Amygdala (tissue), 56 donors: ENCODE results near the gene LAMTOR4.
"Not testable (repeated sequence)": the region's sequence is repeated elsewhere in the genome, so short reads cannot be mapped to it uniquely, and the experiment has no call there.

Experiments
- DNase-seq, 56 donors: peaks; one replicate each; lab custom pipeline; 2025; lab: John Stamatoyannopoulos, UW

LAMTOR4 gene

GRCh38 chr7:100120733-100121036, 28.0 kb upstream of the LAMTOR4 start:
- no peak for DNase-seq

DNA sequence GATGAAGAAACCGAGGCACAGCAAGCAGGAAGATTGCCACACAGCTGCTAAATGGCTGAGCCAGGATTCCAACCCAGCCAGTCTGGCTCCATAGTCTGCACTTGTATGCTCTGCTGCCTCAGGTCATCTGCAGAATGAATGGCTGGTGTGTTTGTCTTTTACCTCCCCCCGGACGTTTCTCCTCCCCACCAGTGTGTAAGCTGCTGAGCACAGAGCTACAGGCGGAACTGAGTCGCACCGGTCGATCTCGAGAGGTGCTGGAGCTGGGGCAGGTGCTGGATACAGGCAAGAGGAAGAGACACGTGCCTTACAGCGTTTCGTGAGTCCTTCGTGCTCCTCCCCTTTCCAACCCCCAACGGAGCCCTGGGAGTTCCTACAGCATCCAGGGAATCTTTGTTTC, 26.7 kb upstream of the LAMTOR4 start:
- DNase-seq = no peak

- no peak for DNase-seq
Measured at GRCh38 chr7:100122568-100122967, 26.1 kb upstream of the LAMTOR4 start.

DNA sequence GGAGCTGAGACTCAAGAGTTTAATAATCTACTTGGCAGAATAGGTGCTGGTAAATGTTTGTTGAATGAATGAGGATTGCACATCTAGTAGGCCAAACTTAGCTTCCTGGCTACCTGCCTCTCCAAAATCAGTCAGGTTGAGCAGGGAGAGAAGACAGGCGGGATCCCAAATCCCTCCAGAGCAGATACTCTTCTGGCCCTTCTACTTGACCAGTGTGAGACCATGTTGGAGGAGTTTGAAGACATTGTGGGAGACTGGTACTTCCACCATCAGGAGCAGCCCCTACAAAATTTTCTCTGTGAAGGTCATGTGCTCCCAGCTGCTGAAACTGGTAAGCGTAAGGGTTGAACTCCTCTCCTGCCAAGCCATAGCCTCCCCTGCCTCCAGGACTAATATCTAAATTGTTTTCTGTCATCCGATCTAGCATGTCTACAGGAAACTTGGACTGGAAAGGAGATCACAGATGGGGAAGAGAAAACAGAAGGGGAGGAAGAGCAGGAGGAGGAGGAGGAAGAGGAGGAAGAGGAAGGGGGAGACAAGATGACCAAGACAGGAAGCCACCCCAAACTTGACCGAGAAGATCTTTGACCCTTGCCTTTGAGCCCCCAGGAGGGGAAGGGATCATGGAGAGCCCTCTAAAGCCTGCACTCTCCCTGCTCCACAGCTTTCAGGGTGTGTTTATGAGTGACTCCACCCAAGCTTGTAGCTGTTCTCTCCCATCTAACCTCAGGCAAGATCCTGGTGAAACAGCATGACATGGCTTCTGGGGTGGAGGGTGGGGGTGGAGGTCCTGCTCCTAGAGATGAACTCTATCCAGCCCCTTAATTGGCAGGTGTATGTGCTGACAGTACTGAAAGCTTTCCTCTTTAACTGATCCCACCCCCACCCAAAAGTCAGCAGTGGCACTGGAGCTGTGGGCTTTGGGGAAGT, 24.2 kb upstream of the LAMTOR4 start:
- no peak for DNase-seq

GRCh38 chr7:100126239-100126930, 22.3 kb upstream of the LAMTOR4 start:
- peak in 4 of 56 donors; percentile 63 to 81 (median 65) for DNase-seq

DNA sequence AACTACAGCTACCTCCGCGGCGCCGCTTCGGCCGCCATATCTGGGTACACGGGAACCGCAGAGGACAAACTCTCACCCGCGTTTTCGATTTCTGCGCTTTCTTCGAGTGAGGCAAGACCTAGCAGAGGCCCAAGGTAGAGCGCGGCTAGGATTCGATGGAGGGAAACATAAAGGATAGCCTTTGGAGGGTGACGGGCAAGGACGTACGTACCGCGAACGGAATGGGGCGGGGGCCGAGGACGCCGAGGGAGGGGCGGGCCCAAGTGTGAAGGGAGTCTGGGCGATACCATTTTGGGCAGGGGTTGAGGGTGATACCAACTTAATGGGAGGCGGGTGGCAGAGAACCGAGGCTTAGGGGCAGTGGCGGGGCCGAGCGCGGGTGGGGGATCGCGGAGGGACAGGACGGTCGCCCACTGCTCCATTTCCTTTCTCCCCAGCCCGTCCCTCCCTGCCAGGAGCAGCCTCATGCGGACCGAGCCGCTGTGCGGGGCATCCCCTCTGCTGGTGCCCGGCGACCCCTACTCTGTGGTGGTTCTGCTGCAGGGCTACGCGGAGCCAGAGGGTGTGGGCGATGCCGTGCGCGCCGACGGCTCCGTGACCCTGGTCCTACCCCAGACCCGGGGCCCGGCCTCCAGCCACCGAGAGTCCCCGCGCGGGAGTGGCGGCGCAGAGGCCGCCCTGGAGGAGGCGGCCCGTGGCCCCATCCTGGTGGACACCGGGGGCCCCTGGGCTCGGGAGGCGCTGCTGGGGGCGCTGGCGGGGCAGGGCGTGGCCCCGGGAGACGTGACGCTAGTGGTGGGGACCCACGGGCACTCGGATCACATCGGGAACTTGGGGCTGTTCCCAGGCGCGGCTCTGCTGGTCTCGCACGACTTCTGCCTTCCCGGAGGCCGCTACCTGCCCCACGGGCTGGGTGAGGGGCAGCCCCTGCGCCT, 21.5 kb upstream of the LAMTOR4 start, which contains the start of gene MBLAC1:
MBLAC1 (plus strand) TSS at position 37 of the 935 bp plus-strand sequence; CDS start at position 466, 429 bp downstream.
- DNase-seq = peak; percentile 56 to 93 (median 84)

DNA sequence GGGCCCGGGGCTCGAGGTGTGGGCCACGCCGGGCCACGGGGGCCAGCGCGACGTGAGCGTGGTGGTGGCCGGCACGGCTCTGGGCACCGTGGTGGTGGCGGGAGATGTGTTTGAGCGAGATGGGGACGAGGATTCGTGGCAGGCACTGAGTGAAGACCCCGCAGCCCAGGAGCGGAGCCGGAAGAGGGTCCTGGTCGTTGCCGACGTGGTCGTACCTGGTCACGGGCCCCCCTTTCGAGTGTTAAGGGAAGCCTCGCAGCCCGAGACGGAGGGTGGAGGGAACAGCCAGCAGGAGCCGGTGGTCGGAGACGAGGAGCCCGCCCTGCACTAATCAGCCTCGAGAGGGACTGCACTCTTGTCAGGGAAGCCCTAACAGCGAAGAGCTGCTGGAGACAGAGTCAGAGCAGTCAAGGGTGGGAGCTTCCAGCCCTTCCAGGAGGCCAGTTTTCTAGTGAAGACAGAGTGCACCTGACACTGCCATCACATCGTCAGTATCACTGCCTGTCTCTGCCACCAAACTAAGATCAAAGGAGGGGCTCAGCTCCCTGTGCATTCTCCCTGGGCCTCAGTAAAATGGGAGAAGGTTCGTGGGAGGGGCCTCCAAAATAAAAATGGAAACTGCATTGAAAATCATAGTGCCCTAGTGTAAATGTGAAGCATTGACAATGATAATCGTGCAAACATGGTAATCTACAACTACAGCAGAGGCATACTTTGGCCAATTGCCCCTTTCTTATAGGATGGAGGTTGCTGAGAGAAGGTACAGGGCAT, 20.7 kb upstream of the LAMTOR4 start:
- peak in 11 of 56 donors; percentile 5 to 70 (median 37) for DNase-seq

DNA sequence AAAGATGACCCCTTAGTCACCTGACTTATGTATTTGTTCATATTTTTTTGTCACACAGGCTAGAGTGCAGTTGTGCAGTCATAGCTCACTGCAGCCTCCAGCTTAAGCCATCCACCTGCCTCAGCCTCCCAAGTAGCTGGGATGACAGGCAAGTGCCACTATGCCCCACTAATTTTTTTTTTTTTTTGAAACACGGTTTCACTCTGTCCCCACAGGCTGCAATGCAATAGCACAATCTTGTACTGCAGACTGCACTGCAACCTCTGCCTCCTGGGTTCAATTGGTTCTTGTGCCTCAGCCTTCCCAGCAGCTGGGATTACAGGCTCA, 20.1 kb upstream of the LAMTOR4 start:
- no peak for DNase-seq

DNA sequence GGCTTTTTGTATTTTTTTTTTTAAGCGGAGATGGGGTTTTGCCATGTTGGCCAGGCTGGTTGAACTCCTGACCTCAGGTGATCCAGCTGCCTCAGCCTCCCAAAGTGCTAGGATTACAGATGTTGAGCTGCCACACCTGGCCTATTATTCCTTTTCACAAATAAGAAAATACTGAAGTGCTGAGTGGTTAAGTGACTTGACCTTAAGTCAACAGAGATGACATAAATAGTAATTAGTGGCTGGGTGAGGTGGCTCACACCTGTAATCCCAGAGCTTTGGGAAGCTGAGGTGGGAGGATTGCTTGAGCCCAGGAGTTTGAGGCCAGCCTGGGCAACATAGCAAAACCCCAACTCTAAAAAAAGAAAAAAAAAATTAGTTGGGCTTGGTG, 18.5 kb upstream of the LAMTOR4 start:
- DNase-seq = not testable (repeated sequence)

DNA sequence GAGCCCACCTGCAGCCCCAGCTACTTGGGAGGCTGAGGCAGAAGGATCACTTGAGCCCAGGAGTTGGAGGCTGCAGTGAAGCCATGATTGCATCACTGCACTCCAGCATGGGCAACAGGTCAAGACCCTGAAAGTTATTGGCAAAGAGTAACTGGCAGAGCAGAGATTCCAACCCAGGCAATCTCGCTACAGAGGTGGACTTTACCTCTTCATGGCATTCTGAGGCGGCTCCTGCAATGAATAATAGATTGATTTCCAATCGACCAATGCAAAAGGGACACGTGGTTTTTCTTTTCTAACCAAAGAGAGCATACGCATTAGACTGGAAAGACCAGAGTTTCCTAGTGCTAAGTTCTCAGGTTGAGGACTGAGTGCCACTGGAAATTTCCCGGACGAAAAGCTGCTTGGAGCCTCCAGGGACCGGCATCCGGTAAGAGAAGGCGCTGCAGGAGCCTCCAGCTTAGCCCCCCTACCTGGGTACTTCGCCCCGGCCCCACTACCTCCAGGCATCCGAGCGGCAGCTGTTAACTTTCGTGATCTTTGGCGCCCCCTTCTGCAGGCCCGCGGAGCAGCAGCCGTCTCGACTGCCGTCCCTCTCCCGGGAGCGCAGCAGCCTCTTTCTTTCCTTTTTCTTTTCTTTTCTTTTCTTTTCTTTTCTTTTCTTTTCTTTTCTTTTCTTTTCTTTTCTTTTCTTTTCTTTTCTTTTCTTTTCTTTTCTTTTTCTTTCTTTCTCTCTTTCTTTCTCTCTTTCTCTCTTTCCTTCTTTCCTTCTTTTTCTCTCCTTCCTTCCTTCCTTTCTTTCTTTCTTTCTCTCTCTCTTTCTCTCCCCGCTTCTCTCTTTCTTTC, 17.9 kb upstream of the LAMTOR4 start:
- DNase-seq = peak in 48 of 56 donors; percentile 9 to 87 (median 48)

DNA sequence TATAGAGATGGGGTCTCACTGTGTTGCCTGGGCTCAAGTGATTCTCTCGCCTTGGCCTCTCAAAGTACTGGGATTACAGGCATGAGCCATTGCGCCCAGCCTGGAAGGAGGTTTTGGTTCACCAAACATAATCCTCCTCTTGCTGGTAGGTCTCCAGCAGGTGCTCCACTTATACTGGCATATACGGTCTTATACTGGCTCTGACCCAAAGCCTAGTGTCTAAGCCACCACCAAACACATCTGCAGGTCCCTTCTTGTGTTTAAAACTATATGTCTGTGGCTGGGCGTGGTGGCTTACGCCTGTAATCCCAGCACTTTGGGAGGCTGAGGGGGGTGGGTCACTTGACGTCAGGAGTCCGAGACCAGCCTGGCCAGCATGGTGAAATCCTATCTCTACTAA, 16.6 kb upstream of the LAMTOR4 start:
- no peak for DNase-seq

DNA sequence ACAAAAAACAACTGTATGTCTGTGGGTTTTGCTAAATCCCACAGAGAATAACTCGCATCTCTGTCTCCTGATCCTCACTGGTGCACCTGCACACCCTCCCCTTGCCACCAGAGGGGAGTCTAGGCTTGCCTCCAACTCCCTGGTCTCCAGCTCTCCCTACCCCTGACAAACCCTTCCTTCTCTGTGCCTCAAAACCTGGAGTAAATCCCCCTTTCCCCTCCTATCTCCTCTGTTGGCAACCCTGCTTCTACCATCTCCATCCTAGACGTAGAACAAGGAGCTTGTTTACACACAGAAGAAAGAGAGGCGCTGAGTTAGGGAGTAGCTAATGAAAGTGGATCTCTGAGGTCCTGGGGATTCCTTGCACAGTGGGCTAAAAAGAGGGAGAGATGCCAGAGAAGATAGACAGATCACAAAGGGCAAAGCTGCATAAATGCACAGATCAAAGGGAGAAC, 16.0 kb upstream of the LAMTOR4 start:
- DNase-seq = peak in 27 of 56 donors; percentile 9 to 66 (median 25)

DNA sequence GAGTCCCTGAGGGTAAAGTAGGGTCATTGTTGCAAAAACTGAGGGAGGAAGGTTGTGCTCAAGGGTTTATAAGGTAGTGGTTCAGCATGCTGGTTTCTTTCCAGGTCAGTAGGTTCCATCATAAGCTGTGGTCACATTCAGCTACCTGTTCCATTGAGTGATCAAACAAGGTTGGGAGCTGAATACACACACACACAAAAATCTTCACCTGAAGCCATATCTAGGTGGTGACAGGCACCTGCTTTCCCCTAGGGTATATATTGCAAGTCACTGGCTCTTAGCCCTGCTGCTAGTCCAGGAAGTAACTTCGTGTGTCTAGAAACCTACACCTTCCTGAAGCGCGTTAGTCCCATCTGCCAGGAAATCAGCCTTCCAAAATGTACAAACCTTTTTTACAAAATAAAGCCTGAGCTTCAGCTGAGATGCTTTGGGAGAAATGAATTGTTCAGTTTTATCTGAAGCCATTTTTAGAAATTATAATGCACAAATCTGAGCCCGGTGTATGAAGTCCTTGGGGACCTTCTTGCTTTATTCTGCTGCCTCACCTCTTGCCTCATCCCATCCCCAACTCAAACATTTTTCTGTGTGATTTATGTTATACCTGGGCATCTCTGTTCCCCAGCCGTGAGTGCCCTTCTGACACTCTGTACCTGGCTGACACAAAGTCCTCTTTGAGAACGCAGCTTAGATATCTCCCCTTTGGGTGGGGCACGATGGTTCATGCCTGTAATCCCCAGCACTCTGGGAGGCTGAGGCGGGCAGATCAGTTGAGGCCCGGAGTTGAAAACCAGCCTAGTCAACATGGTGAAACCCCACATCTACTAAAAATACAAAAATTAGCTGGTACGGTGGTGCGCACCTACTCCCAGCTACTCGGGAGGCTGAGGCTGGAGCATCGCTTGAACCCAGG, 10.6 kb upstream of the LAMTOR4 start:
- DNase-seq = no peak

GRCh38 chr7:100141555-100141949, 7.2 kb upstream of the LAMTOR4 start:
- DNase-seq = no peak

DNA sequence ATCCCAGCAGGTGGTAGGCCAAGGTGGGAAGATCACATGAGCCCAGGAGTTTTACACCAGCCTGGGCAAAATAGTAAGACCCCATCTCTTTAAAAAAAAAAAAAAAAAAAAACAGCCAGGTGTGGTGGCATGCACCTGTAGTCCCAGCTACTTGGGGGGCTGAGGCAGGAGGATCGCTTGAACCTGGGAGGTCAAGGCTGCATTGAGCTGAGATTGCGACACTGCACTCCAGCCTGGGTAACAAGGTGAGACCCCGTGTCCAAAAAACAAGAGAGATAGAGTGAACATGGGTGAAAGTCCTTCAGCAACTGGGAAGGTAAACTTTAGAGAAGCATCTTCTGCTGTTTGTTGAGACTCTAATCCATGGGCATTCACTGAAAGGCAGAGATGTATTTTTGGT, 6.3 kb upstream of the LAMTOR4 start:
- no peak for DNase-seq

- DNase-seq = not testable (repeated sequence)
Measured at GRCh38 chr7:100146350-100146749, 2.4 kb upstream of the LAMTOR4 start.

- no peak for DNase-seq
Measured at GRCh38 chr7:100147278-100147677, 1.4 kb upstream of the LAMTOR4 start.

GRCh38 chr7:100148225-100148558, 526 bp upstream of the LAMTOR4 start:
- no peak for DNase-seq
